Panc1 (cell line): Measurements from ENCODE around the gene FCHSD2. TPM values are rescaled to one million over a fixed set of nuclear protein-coding genes. Genes with fewer than 3 reads are reported as not detected.
"Not testable (repeated sequence)": the region's sequence is repeated elsewhere in the genome, so short reads cannot be mapped to it uniquely, and the experiment has no call there.

Experiments used
- ATAC-seq: fragments of 200-7000 bp; cut with Tn5 transposase; 2 replicates; pipeline ENCODE4 v1.9.1; 2020; ENCODE audit warnings: mild to moderate bottlenecking, moderate library complexity
- BruUV-seq: library from RNA; stranded (reverse); fragments of 400-500 nt; replicated peaks from 2 replicates; lab custom pipeline; 2021; lab: Mats Ljungman, UMichigan
- CTCF ChIA-PET: fragments of 300-600 bp; sonication (Branson Sonifier 250); formaldehyde crosslinking; loops from one replicate; lab custom pipeline; 2022; ENCODE audit warnings: antibody characterized with exemption; lab: Charles Lee
- POLR2A ChIA-PET: fragments of 300-600 bp; sonication (Branson Sonifier 250); formaldehyde crosslinking; loops from one replicate; lab custom pipeline; 2022; ENCODE audit warnings: antibody characterized with exemption; lab: Charles Lee
- DNase-seq: peaks from one replicate; pipeline ENCODE4 v3.0.0-alpha.2; 2010; ENCODE audit warnings: low read depth, low spot score
- H3K27ac ChIP-seq: 2 replicates; pipeline ENCODE4 v1.5.1; 2011; ENCODE audit warnings: mild to moderate bottlenecking, low read length, inconsistent platforms
- H3K27me3 ChIP-seq: fragments of 200-500 bp; sonication (Bioruptor generic); 2 replicates; pipeline ENCODE4 v1.6.0; 2014; ENCODE audit warnings: low read length, inconsistent platforms; ENCODE audit not compliant: control insufficient read depth, insufficient read depth
- H3K36me3 ChIP-seq: fragments of 200-500 bp; sonication (Bioruptor generic); 2 replicates; pipeline ENCODE4 v1.5.1; 2014; ENCODE audit warnings: inconsistent platforms, mild to moderate bottlenecking, low read length, moderate library complexity; ENCODE audit not compliant: control insufficient read depth, insufficient read depth
- H3K4me1 ChIP-seq: 2 replicates; pipeline ENCODE4 v1.5.1; 2011; ENCODE audit warnings: inconsistent platforms, mild to moderate bottlenecking, low read length, moderate library complexity; ENCODE audit not compliant: control insufficient read depth, insufficient read depth
- H3K4me3 ChIP-seq, 2 experiments: 2 replicates each; pipeline ENCODE4 v1.5.1; 2011 to 2012; ENCODE audit warnings: low read depth in 2 of 2, low read length in 2 of 2, mild to moderate bottlenecking in 2 of 2, inconsistent platforms in 1 of 2, moderate library complexity in 1 of 2
- H3K9me3 ChIP-seq: fragments of 200-500 bp; sonication (Bioruptor generic); 2 replicates; pipeline ENCODE4 v1.5.1; 2014; ENCODE audit warnings: low read depth, mild to moderate bottlenecking, inconsistent platforms, low read length, moderate library complexity; ENCODE audit not compliant: control insufficient read depth, insufficient read depth
- POLR2AphosphoS5 ChIP-seq: IDR thresholded peaks from 2 replicates; pipeline ENCODE4 v1.6.1; 2012; ENCODE audit warnings: mild to moderate bottlenecking, low read depth, low read length, moderate library complexity
- SIN3A ChIP-seq: IDR thresholded peaks from 2 replicates; pipeline ENCODE4 v1.6.1; 2012; ENCODE audit warnings: low read depth, mild to moderate bottlenecking, low read length, moderate library complexity, borderline replicate concordance; ENCODE audit not compliant: insufficient read depth
- TCF7L2 ChIP-seq: IDR thresholded peaks from 2 replicates; pipeline ENCODE4 v1.6.1; 2011; ENCODE audit warnings: mild to moderate bottlenecking, low read depth, low read length, inconsistent platforms
- in situ Hi-C: cut with HindIII; loops from 2 replicates; pipeline ENCODE4 v1.10.0; 2016; ENCODE audit warnings: low sequenced_read_pairs, low pct_unique_long_range_greater_than_20kb
- intact Hi-C: fragments of 100-400 bp; cut with micrococcal nuclease; formaldehyde crosslinking; loops from one replicate; pipeline ENCODE4 v1.10.0; 2022; ENCODE audit not compliant: unreplicated experiment
- total RNA-seq: library from RNA; stranded (reverse); gene quantifications from one replicate; pipeline ENCODE4 v1.2.1, GENCODE V29; 2021; ENCODE audit not compliant: unreplicated experiment
- TF ChIP-seq, protein P1 (sequence below): fragments of 450-650 bp; IDR thresholded peaks from 2 replicates; pipeline ENCODE4 v1.5.1; 2017; ENCODE audit warnings: mild to moderate bottlenecking
- TF ChIP-seq, protein P2 (sequence below), 2 experiments: IDR thresholded peaks; 2 replicates each; pipeline ENCODE4 v1.6.1; 2011 to 2012; ENCODE audit warnings: low read depth in 2 of 2, control low read depth in 1 of 2, low read length in 1 of 2, mild to moderate bottlenecking in 1 of 2, moderate library complexity in 1 of 2; ENCODE audit not compliant: insufficient read depth in 1 of 2

The FCHSD2 gene
- total RNA-seq, 1 experiment from 2014 or later: 31.8 TPM

DNA sequence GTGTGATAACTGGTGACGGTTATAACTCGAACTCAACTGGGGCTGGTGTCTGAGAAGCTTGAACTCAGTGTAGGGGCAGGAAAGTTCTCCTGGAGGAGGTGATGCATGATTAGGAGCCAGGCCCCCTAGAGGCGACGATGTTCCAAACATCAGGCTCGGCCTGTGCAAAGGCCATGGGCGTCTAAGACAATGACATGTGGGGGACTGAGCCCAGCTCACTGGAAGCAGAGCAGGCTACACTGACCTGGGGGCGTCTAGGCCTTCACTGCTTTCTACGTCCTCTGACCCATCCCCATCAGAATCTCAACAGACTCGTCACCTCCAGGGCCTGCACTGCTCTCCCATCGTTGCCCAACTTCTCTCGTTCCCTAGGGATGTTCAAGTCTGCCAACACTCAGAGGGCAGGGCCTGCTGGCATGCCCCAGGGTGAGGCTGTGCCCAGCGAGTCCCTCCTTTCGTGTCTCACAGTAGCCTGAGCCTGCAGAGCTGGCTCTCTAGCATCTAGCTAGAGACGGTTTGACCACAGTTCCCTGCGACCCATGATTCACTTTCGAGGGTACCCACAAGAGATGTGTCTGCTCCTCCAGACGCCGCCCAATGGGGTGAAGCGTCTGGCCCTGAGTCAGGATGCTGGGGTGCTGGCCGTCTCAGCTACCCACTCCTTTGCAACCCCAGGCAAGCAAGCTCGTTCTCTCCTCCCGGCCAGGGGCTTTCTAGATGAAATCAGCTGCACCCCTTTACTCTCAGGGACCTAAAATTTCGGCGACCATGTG lies 329.0 kb downstream of the FCHSD2 start:
- Histone ChIP-seq H3K27ac (peak overlapping the region; percentile 73), H3K36me3 (no peaks in the 10 kb centered on the region), H3K9me3 (no peaks in the 10 kb centered on the region), H3K27me3 (no peaks in the 10 kb centered on the region), H3K4me3 (peak overlapping the region; percentile 68 to 97), H3K4me1 (peaks cover 10% of the 10 kb centered on the region)
- DNase-seq (peak; percentile 69), ATAC-seq (peak; percentile 73)
- intact Hi-C loops (loop anchor here (2.0 kb wide), 1 partner anchor 88 kb away; no protein-coding TSS in a partner anchor), in situ Hi-C loops (no loop called here)
- TSS peak; percentile 87 for BruUV-seq
- ChIA-PET POLR2A (interaction anchor here (0.7 kb wide), 1 partner anchor 29 kb away, joined by 3 read pairs; no protein-coding TSS in a partner anchor), CTCF (interaction anchor here (0.6 to 1.5 kb wide), 4 partner anchors 61 to 330 kb away, joined by 4 to 10 read pairs (median 8); partner anchors contain the start of gene ARAP1)
- TF ChIP-seq TCF7L2 (no peak), POLR2AphosphoS5 (no peak), SIN3A (0 out of 2 replicates have a peak, but pooled peaks have one; percentile 40)
- TF ChIP-seq, protein P1, sequence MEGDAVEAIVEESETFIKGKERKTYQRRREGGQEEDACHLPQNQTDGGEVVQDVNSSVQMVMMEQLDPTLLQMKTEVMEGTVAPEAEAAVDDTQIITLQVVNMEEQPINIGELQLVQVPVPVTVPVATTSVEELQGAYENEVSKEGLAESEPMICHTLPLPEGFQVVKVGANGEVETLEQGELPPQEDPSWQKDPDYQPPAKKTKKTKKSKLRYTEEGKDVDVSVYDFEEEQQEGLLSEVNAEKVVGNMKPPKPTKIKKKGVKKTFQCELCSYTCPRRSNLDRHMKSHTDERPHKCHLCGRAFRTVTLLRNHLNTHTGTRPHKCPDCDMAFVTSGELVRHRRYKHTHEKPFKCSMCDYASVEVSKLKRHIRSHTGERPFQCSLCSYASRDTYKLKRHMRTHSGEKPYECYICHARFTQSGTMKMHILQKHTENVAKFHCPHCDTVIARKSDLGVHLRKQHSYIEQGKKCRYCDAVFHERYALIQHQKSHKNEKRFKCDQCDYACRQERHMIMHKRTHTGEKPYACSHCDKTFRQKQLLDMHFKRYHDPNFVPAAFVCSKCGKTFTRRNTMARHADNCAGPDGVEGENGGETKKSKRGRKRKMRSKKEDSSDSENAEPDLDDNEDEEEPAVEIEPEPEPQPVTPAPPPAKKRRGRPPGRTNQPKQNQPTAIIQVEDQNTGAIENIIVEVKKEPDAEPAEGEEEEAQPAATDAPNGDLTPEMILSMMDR: peak; percentile 93
- TF ChIP-seq, protein P2, sequence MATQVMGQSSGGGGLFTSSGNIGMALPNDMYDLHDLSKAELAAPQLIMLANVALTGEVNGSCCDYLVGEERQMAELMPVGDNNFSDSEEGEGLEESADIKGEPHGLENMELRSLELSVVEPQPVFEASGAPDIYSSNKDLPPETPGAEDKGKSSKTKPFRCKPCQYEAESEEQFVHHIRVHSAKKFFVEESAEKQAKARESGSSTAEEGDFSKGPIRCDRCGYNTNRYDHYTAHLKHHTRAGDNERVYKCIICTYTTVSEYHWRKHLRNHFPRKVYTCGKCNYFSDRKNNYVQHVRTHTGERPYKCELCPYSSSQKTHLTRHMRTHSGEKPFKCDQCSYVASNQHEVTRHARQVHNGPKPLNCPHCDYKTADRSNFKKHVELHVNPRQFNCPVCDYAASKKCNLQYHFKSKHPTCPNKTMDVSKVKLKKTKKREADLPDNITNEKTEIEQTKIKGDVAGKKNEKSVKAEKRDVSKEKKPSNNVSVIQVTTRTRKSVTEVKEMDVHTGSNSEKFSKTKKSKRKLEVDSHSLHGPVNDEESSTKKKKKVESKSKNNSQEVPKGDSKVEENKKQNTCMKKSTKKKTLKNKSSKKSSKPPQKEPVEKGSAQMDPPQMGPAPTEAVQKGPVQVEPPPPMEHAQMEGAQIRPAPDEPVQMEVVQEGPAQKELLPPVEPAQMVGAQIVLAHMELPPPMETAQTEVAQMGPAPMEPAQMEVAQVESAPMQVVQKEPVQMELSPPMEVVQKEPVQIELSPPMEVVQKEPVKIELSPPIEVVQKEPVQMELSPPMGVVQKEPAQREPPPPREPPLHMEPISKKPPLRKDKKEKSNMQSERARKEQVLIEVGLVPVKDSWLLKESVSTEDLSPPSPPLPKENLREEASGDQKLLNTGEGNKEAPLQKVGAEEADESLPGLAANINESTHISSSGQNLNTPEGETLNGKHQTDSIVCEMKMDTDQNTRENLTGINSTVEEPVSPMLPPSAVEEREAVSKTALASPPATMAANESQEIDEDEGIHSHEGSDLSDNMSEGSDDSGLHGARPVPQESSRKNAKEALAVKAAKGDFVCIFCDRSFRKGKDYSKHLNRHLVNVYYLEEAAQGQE (IDR thresholded peaks at IDR 0.05; ENCODE audit: insufficient read depth in 1 of 2, low read depth in 2 of 2, low read length in 1 of 2): no peak

DNA sequence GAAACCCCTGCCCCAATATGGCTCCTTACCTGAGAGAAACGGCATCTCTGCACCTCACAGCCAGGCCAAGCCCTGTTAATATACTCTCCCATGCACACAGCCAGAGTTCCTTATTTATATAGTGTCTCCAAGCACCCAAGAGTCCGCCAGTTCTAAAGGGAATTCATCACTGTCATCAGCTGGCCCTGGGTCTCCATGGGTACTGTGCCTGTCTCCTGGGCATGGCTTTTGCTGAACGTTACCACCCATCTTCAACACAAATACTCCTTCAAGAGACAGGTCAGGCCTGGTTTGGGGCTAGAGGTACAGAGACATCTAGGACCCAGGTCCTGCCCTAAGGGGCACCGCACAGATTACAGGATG lies 329.5 kb downstream of the FCHSD2 start:
- no TSS peak for BruUV-seq
- ATAC-seq: peak; percentile 0; the same call in 1 of the 2 replicates
- in situ Hi-C loops: no loop called here
- Histone ChIP-seq H3K9me3 (no peaks in the 10 kb centered on the region), H3K4me1 (peaks cover 10% of the 10 kb centered on the region), H3K27ac (peak overlapping the region; percentile 73), H3K36me3 (no peaks in the 10 kb centered on the region), H3K27me3 (no peaks in the 10 kb centered on the region), H3K4me3 (peak overlapping the region; percentile 68 to 97)
- ChIA-PET POLR2A (interaction anchor here (1.2 kb wide), 1 partner anchor 15 kb away, joined by 5 read pairs; no protein-coding TSS in a partner anchor), CTCF (interaction anchor here (0.6 to 1.5 kb wide), 4 partner anchors 60 to 331 kb away, joined by 4 to 10 read pairs (median 8); partner anchors contain the start of gene ARAP1)
- TF ChIP-seq POLR2AphosphoS5 (no peak), TCF7L2 (no peak), SIN3A (no peak)
- TF ChIP-seq, protein P2 (IDR thresholded peaks at IDR 0.05; ENCODE audit: insufficient read depth in 1 of 2, low read depth in 2 of 2, low read length in 1 of 2): no peak
- TF ChIP-seq, protein P1: no peak
- intact Hi-C loops: loop anchor here (2.0 kb wide), 1 partner anchor 88 kb away; no protein-coding TSS in a partner anchor
- no peak for DNase-seq

DNA sequence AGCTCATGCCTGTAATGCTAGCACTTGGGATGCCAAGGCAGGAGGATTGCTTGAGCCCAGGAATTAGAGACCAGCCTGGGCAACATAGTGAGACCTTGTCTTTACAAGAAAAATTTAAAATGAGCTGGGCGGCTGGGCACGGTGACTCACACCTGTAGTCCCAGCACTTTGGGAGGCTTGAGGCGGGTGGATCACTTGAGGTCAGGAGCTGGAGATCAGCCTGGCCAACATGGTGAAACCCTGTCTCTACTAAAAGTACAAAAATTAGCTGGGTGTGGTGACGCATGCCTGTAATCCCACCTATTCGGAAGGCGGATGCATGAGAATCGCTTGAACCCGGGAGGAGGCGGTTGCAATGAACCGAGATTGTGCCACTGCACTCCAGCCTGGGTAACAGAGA lies 330.4 kb downstream of the FCHSD2 start:
- ChIA-PET CTCF (interaction anchor here (0.7 to 0.8 kb wide), 3 partner anchors 87 to 502 kb away, joined by 4 to 15 read pairs (median 11); no protein-coding TSS in a partner anchor), POLR2A (interaction anchor here (0.6 to 1.2 kb wide), 3 partner anchors 14 to 549 kb away, joined by 3 to 5 read pairs (median 3); no protein-coding TSS in a partner anchor)
- peaks cover 10% of the 10 kb centered on the region for H3K4me1 ChIP-seq
- H3K27me3 ChIP-seq, ATAC-seq, H3K9me3 ChIP-seq, in situ Hi-C loops, H3K4me3 ChIP-seq, H3K36me3 ChIP-seq, DNase-seq, H3K27ac ChIP-seq, BruUV-seq: not testable (repeated sequence)
- intact Hi-C loops: loop anchor here (2.0 kb wide), 1 partner anchor 87 kb away; no protein-coding TSS in a partner anchor
